SIG-M5 treated with dmso at 0.1 percent for 504 hours (cell line): ENCODE data around the gene RPL19.
"Not testable (repeated sequence)": the region's sequence is repeated elsewhere in the genome, so short reads cannot be mapped to it uniquely, and the experiment has no call there.

Experiments used
- DNase-seq: peaks from one replicate; lab custom pipeline; 2025; ENCODE audit not compliant: unreplicated experiment; lab: John Stamatoyannopoulos, UW

RPL19 gene

DNA sequence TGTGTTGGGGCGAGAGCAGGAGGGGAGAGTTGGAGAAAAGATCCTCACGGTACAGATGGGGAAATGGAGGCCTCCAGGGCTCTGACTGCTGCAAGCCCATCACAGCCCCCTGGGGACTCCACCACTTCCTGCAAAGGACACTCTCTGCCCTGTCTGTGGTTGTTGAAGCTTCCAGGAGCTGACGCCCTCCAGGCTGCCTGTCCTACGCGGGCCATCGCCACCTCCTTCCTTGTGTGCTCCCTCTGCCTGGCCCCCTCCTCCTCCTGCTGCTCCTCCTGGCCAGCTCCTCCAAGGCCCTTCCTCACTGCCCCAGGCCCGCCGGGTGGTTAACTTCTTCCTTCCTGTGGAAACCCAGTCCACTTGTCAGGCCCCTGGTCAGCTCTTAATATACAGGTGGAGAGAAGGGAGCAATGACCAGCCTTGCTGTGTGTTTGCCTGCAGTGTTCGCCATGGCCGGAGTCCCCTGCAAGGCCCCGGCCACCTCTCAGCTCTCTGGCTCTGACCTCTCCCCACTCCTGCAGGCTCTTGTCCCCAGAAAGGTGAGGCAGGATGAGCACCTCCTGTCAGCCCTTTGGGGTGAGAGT, 44.0 kb downstream of the RPL19 start:
- DNase-seq, result peak; percentile 13

- peak; percentile 78 for DNase-seq
Observed at GRCh38 chr17:39244600-39245570, 44.8 kb downstream of the RPL19 start.

DNA sequence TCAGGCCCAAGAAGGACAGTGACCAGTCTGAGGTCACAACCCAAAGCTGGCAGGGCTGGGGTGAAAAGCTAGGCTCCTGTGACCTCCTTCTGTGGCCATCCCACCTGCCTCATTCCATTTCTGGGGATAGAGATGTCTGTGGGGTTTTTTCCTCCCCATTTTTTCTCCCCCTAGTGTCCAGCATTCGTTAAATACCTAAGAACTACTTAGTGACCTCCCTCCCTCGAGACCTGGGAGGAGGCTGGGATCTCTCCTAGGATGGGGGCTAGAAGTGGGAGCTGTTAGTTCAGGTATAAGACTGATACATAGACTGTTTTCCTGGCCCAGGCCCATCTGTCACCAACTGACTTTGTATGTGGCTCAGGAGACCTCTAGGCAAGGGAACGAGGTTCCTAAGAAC, 46.2 kb downstream of the RPL19 start:
- no peak for DNase-seq

DNA sequence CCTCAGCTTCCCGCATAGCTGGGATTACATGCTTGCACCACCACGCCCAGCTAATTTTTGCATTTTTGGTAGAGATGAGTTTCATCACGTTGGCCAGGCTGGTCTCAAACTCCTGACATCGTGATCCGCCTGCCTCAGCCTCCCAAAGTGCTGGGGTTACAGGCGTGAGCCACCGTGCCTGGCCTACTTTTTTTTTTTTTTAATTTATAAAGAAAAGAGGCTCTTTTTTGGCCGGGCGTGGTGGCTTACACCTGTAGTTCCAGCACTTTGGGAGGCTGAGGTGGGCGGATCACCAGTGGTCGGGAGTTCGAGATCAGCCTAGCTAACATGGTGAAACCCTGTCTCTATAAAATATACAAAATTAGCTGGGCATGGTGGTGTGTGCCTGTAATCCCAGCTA, 50.0 kb downstream of the RPL19 start:
- not testable (repeated sequence) for DNase-seq

DNA sequence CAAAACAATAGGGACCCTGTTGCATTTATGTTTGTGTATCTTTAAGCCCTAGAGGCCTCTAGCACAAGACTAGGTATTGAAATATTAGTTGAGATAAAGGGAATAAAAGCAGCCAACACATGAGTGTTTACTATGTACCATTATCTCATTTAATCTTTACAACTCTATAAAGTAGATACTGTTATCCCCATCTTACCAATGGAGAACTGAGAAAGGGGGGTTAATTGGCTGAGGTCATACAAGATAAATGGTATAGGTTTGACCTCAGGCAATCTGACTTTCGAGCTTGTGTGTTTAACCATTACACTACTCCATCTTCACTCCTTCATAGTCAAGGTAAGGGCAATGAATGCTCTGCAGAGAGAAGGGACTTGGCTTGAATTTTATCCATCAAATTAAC, 51.9 kb downstream of the RPL19 start:
- no peak for DNase-seq

DNA sequence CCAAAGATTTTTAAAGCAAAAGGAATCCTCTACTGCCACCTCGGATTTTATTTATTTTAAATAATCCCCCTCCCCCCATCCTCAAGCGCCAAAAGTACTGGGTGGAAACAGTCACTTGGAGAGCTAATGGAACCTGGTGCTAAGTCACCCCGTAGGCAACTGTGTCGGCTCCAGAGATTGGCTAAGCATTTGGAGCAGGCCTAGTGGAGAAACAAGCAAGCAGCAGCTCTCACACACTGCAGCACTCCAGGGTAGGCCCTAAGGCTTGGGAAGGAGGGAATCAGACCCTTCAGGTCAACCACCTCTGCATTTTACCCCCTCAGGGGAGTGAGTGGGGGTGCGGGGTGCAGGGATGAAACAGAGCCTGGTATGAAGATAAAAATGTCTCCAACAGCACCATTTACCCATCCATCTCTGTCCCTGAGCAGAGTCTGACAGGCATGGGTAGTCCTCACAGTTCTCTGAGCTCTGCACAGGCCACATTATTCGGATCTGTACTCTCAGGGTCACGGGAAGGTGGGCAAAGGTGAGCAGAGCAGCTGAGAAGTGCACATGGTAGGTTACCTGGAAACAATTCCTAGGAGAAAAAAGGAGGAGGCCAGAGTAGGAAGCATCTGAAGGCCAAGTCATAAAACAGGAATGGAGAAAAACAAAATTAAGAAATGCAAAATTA, 52.8 kb downstream of the RPL19 start:
- DNase-seq, result no peak
